AG04449 (cell line): Measurements from ENCODE around the gene IQGAP2.

Experiments
- CTCF ChIA-PET: fragments of 350-600 bp; formaldehyde crosslinking; extraction: SDS; loops from one replicate; lab custom pipeline; 2021; ENCODE audit warnings: antibody characterized with exemption; lab: Yijun Ruan, JAX
- POLR2A ChIA-PET: fragments of 400-600, 350-600 bp; formaldehyde crosslinking; extraction: SDS; loops from one replicate; lab custom pipeline; 2020; ENCODE audit warnings: antibody characterized with exemption, inconsistent platforms; lab: Yijun Ruan, JAX
- DNase-seq: peaks from one replicate; pipeline ENCODE4 v3.0.0-alpha.2; 2010; ENCODE audit warnings: low read depth, low spot score
- H3K4me3 ChIP-seq: 2 replicates; pipeline ENCODE4 v1.5.1; 2011; ENCODE audit warnings: low read depth, mild to moderate bottlenecking, control low read depth, low read length
- TF ChIP-seq, protein P1 (sequence below): IDR thresholded peaks from one replicate; pipeline ENCODE4 v1.5.1; 2011; ENCODE audit warnings: mild to moderate bottlenecking, moderate library complexity, low read length, control low read depth, inconsistent platforms; ENCODE audit not compliant: insufficient read depth; ENCODE audit errors: missing control alignments

The IQGAP2 gene

DNA sequence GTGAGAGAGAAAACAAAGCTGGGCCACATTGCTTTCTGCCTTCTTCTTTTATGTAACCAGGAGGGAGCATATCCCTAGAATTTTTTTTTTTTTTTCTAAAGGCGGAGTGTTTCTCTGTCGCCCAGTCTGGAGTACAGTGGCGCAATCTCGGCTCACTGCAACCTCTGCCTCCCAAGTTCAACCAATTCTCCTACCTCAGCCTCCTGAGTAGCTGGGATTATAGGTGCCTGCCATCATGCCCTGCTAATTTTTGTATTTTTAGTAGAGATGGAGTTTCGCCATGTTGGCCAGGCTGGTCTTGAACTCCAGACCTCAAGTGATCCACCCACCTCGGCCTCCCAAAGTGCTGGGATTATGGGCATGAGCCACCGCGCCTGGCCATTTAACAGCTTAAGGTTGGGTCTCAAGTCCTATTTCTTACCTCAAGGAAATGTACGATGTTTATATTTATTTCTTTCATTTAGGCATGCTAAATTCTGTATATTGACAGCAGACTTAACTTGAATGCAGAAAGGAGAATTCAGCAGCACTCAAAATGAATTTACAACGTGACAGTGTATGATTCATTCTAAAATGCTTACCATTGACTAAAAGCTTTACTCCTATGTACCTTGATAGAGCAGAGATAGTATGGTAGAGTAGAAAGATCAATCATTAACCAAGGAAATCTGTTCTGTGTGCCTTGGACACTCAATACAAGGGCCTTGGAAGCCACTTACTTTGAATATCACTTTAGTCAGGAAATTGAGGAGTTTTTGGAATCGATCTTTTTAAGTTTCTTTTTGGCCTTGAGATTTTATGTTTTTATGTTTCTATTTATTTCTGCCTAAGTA, 119.2 kb downstream of the IQGAP2 start:
- ChIA-PET POLR2A (no interaction called here), CTCF (no interaction called here)
- no peak overlapping the region for H3K4me3 ChIP-seq
- DNase-seq: no peak
- TF ChIP-seq, protein P1, sequence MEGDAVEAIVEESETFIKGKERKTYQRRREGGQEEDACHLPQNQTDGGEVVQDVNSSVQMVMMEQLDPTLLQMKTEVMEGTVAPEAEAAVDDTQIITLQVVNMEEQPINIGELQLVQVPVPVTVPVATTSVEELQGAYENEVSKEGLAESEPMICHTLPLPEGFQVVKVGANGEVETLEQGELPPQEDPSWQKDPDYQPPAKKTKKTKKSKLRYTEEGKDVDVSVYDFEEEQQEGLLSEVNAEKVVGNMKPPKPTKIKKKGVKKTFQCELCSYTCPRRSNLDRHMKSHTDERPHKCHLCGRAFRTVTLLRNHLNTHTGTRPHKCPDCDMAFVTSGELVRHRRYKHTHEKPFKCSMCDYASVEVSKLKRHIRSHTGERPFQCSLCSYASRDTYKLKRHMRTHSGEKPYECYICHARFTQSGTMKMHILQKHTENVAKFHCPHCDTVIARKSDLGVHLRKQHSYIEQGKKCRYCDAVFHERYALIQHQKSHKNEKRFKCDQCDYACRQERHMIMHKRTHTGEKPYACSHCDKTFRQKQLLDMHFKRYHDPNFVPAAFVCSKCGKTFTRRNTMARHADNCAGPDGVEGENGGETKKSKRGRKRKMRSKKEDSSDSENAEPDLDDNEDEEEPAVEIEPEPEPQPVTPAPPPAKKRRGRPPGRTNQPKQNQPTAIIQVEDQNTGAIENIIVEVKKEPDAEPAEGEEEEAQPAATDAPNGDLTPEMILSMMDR: no peak

DNA sequence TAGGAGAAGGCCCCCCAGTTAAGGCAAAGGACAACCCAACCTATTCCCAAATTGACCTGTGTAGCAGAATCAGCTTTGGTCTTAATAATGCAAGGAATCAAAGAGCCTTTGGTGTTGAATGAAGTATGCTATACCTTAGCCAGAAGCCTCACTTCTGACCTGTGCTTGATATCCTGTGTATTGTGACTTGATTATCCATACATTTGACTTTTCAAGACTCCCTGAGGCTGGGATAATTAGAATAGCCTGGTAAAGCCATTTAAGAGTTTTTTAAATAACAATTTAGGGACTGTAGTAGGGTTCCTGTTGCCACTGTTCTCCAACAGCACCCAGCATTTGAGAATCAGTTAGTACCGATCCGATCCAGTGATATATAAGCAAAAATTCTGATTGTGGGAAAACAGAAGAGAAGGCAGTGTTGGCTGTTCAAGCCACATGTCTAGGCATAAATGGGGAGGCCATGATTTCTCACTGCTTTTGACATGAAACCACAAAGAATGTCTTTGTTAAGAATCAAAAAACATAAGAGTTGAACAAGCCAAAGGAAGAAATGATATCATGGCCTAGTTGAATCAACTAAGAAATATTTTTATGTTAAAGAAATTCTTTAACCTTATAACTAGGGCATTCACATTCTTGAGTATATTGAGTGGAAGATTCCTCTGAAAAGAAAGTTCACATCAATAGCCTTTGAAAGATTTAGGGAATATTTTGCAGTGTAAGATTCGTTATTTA, 121.2 kb downstream of the IQGAP2 start:
- ChIA-PET POLR2A (no interaction called here), CTCF (no interaction called here)
- DNase-seq: no peak
- H3K4me3 ChIP-seq: no peak overlapping the region
- TF ChIP-seq, protein P1: no peak

DNA sequence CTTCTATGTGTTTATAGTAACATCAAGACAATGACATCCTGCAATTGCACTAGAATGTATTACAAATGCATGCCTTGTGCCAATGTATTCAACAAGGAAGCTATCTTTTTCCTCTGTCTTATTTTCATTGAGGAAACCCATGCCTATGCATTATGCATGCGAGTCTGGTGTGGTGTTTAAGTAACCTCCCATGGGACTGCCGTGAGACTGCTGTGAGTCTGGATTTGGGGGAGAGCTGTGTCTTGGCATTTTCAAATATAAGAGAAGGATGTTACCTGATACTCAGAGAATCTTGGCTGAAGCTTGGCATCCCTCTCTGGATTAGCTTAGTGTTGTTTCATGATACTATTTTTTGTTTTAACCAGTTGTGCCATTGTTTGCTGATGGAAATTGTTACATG, 121.8 kb downstream of the IQGAP2 start:
- DNase-seq: no peak
- H3K4me3 ChIP-seq: no peak overlapping the region

DNA sequence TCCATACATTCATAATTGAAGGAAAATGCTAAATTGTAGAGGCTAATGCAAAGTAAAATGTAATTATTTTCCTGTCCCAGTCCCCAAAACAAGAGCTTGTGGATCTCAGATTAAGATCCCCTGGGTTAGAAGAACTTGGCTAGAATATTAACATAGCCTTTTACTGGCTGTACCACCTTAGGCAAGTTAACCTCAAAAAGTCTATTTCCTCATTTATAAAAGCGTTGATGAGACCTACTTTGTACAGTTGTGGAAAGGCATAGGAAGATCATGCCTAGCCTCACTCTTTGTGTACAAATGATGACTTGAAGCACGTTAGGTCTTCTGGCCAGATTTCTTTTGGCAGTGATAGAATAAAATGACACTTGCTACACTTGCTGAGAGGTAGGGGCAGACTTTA, 122.9 kb downstream of the IQGAP2 start:
- no peak for DNase-seq
- ChIA-PET POLR2A (no interaction called here), CTCF (no interaction called here)
- TF ChIP-seq, protein P1: no peak
- no peak overlapping the region for H3K4me3 ChIP-seq

More for the DNA sequence above, 121.8 kb downstream of the IQGAP2 start:
- ChIA-PET CTCF (no interaction called here), POLR2A (no interaction called here)
- TF ChIP-seq, protein P1: no peak

DNA sequence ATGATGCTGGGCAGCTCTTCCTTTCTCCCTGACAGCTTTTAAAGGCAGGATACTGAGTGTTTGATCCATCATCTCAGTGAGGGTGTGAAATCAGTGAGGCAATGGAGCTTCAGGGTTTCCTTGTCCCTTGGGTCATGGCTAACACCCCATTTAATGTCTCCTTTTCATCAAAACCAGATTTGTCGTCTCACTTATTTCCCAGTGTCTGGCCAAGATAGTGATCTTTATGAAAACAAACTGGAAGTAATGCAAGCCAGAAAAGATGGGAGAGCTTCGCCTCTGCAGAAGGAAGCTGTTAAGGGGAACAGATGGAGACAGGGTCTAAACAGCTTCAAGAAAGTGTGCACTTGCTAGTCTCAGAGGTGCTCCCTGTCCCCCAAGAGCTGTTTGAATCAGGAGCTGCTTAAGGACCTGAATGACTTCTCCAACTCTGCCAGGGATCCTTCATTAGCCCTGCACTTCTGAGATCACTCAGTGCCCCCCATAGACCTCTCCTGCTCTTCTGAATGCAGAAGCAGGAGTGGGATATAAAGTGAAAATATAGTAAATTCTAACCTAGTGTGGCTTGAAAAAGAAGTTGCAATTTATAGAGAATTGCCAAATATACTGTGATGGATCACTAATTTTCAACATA, 124.0 kb downstream of the IQGAP2 start:
- TF ChIP-seq, protein P1: no peak
- POLR2A ChIA-PET: interaction anchor here (0.6 kb wide), 1 partner anchor 21 kb away, joined by 3 read pairs; no protein-coding TSS in a partner anchor
- CTCF ChIA-PET: no interaction called here
- no peak for DNase-seq
- no peak overlapping the region for H3K4me3 ChIP-seq
